KOPT-K1 (cell line): Measurements from ENCODE around the gene KCNQ2.

Experiments
- H3K27ac ChIP-seq: fragments of 200-600 bp; sonication (generic); 2 replicates; pipeline ENCODE4 v1.5.1; 2016; ENCODE audit warnings: antibody characterized with exemption, mild to moderate bottlenecking, low read depth, low read length; ENCODE audit not compliant: poor library complexity, severe bottlenecking
- H3K36me3 ChIP-seq: fragments of 200-600 bp; sonication (generic); 2 replicates; pipeline ENCODE4 v1.5.1; 2017; ENCODE audit warnings: antibody characterized with exemption, mild to moderate bottlenecking, low read length, moderate library complexity; ENCODE audit not compliant: insufficient read depth
- H3K9me3 ChIP-seq: fragments of 200-600 bp; sonication (generic); 2 replicates; pipeline ENCODE4 v1.5.1; 2017; ENCODE audit warnings: antibody characterized with exemption, low read length, mild to moderate bottlenecking; ENCODE audit not compliant: insufficient read depth, poor library complexity, severe bottlenecking

The KCNQ2 gene

DNA sequence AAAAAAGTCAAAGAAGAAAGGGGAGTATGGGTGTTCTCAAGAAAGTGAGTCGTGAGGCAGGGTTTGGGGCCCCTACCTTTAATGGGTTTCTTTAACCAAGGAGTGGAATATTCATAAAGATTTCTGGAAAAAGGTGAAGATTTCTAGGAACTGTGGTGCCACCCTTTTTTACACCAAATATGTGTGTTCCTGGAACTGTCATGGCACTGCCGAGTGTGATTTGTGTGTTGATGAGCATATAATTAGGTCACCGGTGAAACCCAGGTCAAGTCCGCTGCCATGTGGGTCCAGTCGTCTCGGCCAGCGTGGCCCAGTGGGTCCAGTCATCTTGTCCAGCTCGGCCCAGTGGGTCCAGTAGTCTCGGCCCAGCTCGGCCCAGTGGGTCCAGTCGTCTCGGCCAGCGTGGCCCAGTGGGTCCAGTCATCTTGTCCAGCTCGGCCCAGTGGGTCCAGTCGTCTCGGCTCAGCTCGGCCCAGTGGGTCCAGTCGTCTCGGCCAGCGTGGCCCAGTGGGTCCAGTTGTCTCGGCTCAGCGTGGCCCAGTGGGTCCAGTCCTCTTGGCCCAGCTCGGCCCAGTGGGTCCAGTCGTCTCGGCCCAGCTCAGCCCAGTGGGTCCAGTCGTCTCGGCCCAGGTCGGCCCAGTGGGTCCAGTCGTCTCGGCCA, 34.8 kb upstream of the KCNQ2 start:
- Histone ChIP-seq H3K36me3 (no peaks in the 10 kb centered on the region), H3K9me3 (peaks cover 17% of the 10 kb centered on the region), H3K27ac (no peak overlapping the region)

DNA sequence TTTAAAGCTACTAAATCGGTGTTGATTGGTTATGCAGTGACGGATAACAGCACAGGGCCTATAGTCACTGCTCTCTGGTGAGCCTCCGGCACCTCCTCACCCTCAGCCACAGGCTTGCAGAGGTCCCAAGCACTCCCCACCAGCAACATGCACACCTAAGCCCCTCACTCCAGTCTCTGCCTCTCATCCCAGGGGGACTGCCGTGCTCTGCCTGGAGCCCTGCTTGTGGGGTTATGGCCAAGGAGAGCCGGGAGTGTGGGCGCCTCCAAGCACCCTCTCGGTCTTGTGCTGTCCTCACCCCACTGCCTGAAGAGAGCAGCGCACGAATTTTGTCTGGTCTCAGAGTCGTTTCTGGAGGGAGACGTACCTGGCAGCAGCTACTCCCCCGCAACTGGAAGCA, 33.3 kb upstream of the KCNQ2 start:
- H3K9me3 ChIP-seq = peaks cover 17% of the 10 kb centered on the region
- no peak overlapping the region for H3K27ac ChIP-seq
- H3K36me3 ChIP-seq = no peaks in the 10 kb centered on the region

DNA sequence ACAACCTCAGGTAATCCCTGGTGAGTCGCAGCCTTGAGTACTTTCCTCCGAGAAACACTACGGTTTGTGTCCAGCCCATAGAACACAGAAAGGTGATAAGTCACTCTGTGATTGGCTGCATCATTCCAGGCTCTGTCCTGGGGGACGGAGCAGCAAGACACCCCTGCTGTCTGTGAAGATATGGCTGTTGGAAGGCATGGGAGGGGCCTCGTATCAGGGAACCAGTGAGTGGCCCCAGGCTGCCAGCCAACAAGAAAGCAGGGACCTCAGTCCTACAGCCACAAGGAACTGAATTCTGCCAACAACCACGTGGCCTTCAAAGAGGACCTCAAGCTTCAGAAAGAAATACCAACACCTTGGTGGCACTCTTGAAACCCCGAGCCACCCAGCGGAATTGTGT, 32.8 kb upstream of the KCNQ2 start:
- Histone ChIP-seq H3K36me3 (no peaks in the 10 kb centered on the region), H3K9me3 (peaks cover 17% of the 10 kb centered on the region), H3K27ac (no peak overlapping the region)

DNA sequence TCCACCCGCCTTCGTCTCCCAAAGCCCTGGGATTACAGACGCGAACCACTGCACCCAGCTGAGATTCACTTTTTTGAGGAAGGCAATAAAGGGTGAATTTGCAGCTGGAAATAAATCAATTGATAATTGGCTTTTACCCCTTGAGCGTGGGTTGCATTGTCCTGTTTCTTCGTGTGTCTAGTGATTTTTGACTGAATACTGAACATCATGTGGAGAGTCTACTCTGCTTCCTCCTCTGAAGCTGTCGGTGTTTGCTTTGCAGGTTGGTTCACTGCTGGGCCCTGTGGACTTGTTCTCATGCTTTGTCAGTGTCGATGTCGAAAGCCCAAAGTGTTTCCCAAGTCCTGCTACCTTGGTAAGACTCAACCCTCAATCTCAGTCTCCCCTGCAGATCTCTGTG, 32.2 kb upstream of the KCNQ2 start:
- peaks cover 17% of the 10 kb centered on the region for H3K9me3 ChIP-seq
- no peak overlapping the region for H3K27ac ChIP-seq
- no peaks in the 10 kb centered on the region for H3K36me3 ChIP-seq

DNA sequence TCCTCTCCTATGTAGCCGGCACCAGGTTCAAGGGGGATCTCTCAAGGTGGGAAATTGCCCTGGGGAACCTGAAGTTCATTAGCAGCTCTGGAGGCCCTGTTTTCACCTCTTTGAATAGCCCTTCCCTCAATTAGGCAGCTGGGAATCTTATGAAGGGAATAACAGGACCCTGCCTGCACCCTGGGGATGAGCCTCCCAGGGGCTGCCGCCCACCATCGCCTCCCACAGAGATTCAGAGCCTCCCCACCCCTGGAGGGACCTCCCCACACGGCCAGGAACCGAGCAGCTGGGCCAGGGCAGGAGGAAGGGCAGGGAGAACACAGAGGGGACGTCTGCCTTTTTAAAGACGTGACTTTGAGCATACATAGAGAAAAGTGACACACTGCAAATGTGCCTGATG, 31.1 kb upstream of the KCNQ2 start:
- peaks cover 17% of the 10 kb centered on the region for H3K9me3 ChIP-seq
- no peaks in the 10 kb centered on the region for H3K36me3 ChIP-seq
- H3K27ac ChIP-seq = no peak overlapping the region

DNA sequence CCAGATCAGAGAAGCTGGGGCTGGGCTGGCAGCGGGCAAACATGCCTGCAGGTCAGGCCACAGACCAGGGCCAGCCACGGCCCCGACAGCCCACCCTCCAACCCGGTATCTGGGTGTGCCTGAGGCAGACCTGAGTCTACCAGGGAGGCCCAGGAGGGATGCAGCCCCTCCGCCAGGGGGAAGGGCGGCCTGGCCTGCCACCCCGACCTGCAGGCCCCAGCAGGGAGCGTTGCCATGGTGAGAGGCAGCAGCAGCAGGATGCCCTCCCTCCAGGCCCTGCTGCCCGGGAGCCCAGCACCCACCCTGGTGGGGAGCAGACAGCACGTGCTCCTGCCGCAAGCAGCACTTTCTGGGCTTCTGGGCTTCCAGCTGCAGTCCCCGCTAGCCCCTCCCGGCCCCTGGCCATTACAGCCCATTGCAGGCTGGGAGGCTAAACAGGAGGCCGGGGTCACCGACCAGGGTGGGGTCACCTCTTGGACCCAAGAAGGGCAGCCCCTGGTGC, 30.3 kb upstream of the KCNQ2 start:
- H3K27ac ChIP-seq = no peak overlapping the region
- no peaks in the 10 kb centered on the region for H3K36me3 ChIP-seq
- H3K9me3 ChIP-seq = peaks cover 17% of the 10 kb centered on the region

DNA sequence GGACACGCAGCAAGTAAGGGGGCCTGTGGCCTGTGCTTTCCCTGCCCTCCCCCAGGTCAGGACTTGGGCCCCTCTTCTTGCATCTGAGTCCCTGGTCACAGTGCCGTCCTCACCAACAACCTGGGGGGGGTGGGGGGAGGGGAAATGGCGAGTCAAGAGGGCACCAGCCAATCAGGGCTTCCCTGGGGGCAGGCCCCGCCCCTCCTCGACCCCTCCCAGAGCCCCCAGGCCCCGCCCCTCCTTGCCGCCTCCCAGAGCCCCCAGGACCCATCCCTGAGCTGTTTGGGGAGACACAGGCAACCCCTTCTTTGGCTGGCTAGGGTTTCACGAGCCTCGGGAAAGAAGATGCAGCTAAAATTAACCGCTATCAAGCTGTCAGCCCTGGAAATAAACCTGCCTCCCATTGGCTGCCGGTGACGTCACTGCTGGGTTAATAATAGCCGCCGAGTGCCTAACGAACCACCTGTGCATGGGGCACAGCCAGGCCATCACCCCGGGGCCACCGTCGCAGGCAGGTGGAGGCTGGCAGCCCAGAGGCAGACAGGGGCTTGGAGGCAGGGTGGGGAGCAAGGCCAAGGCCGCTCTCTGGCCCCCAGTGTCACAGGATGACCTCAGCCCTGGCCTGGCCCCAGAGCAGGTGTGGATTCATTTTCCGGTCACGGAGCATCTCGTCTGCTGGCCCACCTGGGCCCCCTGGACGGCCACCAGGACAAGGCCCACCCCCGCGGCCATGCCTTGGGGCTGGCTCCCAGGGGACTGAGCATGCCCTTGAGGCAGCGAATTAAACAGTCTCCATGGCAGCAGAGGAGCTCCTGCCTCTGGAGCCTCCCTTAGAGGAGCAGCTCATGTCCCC, 29.6 kb upstream of the KCNQ2 start:
- Histone ChIP-seq H3K36me3 (no peaks in the 10 kb centered on the region), H3K9me3 (peaks cover 17% of the 10 kb centered on the region), H3K27ac (no peak overlapping the region)

DNA sequence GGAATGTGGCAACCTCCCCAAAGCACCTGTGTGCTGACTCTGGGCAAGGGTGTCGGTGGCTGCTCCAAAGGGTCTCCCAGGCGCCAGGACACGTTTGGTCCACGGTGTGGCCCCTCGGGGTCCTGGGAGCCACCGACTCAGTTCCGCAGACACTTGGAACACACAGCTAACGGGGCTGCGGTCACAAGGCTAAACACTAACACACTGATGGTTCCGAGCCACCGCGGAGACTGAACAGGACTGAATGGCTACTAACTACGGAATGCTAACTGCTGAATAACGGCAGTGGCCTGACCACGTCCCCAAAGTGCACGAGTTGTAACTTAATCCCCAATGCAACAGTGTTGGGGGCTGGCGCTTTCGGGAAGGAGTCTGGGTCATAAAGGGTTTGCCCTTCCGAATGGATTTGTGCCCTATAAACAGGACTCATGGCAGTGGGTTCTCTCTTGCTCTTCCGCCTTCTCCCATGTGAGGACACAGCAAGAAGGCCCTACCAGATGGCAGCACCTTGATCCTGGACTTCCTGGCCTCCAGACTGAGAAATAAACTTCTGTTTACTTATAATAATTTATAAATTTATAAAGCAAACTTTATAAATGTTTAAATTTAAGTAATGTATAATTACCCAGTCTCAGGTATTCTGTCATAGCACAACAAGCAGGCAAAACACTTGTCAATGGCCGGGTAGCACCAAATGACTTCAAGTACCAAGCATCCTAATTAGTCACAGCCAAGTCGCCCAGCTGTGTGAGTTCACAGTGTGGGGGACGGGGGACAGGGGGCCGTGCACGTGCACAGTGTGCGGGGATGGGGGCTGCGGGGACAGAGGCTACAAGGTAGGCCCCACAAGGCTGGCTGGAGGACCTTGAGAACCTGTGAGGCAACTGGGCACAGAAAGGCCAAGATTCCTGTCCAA, 28.7 kb upstream of the KCNQ2 start:
- Histone ChIP-seq H3K27ac (no peak overlapping the region), H3K9me3 (peaks cover 17% of the 10 kb centered on the region)

DNA sequence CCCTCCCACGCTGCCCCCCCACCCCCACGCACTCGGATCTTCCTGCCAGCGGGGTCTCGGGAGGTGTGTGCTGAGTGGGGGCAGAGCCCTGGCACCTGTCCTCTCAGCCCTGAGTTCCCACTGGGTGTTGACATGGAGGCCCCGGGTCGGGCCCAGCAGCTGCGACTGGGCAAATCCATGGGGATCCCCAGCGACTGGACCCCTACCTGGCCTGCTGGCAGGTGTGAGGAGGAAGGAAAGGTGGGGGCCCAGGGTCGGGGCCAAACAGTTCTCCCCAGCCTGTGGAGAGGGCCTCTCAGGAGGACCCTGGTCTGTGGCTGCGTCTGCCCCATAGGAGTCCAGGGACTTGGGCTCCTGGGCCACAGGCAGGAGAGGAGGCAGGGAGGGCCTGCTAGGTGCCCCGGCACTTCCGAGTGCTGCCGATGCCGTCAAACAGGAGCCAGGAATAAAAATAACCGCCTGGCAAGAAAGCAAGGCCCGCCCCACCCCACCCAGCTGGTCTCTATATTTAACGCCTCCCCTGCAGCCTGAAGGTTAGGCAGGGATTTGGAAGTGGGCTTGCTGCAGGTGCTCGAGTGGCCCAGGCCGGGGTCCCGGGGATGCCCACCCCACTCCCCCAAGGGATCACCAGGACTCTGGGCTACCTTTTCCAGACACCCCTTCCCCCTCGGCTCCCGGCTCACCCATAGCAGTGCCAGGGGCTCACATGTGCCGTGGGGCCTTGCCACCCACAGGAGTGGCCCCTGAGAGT, 27.9 kb upstream of the KCNQ2 start:
- Histone ChIP-seq H3K9me3 (peaks cover 15% of the 10 kb centered on the region), H3K36me3 (no peaks in the 10 kb centered on the region), H3K27ac (no peak overlapping the region)

More for the DNA sequence above, 28.7 kb upstream of the KCNQ2 start:
- no peaks in the 10 kb centered on the region for H3K36me3 ChIP-seq

DNA sequence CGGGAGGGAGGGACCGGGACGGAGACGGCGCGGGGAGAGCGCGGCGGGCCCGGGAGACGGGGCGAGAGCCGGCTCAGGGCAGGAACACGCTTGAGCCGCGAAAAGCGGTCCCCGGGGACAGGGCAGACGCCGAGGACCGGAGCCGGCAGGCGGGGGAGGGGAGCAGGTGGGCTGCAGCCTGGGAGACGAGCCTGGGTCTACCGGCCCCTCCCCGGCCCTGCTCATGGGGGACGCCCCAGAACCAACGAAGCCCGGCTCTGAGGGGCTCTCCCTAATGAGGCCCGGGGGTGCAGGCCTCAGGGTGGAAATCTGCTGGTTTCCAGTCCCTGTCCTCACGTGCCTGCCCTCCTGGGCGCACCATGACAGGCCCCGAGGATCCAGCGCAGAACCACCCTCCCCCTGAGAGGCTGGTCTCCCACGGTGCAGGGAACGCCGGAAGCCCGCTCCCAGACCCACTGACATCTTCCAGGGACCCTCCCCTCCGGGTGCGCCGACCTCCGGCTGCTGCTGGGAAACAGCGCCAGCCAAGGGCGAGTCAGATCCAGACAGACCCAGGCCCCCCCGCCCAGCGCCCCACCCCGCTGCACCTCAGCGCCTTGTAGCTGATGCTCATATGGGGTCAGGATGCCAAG, 27.0 kb upstream of the KCNQ2 start:
- Histone ChIP-seq H3K27ac (no peak overlapping the region), H3K9me3 (peaks cover 6% of the 10 kb centered on the region), H3K36me3 (no peaks in the 10 kb centered on the region)

DNA sequence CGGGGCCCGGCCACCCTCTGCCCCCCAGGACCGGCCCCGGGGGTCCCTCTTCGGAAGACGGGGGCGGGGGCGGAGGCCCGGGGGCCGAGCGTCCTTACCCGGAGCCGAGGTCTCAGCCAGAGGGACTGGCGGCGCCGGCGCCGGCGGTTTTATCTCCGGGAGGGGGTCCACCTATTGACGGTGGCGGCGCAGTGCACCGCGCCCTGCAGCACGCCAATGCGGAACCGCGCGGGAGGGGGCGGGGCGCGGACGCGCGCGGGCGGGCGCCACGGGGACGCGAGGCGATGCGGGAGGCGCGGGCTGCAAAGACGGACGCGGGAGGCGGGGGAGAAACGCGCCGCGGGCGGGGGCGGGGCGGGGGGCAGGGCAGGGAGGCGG, 26.5 kb upstream of the KCNQ2 start, which contains the start of gene EEF1A2:
EEF1A2 (minus strand) TSS at position 124 of the 378 bp plus-strand sequence. CDS start 1,320 bp downstream, outside the sequence.
- H3K36me3 ChIP-seq = no peaks in the 10 kb centered on the region
- no peak within 1 kb of the TSS for H3K27ac ChIP-seq

DNA sequence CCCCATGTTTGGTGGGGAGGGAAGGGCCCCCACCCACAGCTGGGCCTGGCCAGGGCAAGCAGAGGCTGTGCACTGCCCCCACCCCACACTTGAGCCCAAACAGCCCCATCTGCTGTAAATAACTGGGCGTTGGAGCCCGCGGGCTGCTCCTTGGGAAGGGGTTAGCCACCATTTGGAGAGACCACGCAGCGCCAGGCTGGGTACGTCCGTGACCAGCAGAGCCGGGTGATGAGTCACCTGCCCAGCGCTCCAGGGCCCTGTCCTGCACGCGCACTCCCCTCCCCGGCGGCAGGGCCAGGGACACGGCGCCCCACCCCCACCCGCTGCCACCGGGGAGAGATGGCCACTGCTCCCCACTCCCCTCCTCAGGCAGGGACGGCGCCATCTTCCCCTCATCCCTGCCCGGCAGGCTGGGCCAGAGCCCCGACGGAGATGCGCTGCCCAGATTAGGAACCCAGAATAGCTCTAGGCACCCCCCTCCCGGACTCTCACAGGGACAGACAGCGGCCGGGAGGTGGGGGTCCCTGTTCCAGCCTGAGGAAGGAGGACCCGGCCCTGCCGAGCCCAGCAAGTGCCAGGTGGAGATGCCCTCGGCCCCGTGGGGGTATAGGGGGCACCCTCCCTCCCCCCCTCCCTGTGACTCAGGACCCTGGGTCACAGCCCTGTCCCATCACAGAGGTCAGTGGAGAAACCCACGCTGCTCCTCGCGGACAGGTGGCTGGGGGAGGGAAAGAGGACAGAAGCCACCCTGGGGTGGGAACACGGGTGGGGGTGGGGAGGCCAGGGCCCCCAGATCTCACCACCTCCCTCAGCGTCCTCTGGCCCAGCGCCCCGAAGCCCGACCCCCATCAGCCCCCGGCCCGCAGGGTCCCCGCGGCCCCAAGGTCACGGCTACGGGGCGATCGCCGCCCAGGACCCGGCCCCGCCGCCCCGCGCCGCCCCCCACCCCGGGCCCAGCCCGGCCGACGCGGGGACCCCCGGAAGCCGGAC, 25.8 kb upstream of the KCNQ2 start:
- Histone ChIP-seq H3K9me3 (no peaks in the 10 kb centered on the region), H3K27ac (no peak overlapping the region), H3K36me3 (no peaks in the 10 kb centered on the region)

More for the DNA sequence above, 26.5 kb upstream of the KCNQ2 start, which contains the start of gene EEF1A2:
- peaks cover under 1% of the 10 kb centered on the region for H3K9me3 ChIP-seq
